Gastroesophageal sphincter (tissue), 4 donors: ENCODE results near the gene RABGGTA. TPM values are rescaled to one million over a fixed set of nuclear protein-coding genes. Genes with fewer than 3 reads are reported as not detected.

ENCODE experiments used
- ATAC-seq: fragments of 150-250 bp; one replicate; pipeline ENCODE4 v1.9.1; 2016; ENCODE audit warnings: mild to moderate bottlenecking, moderate library complexity
- H3K27ac ChIP-seq, 4 donors: fragments of 200-600 bp; sonication (generic) in 3 of 4; 1 replicate in 3 of 4; 2 replicates in 1 of 4; pipeline ENCODE4 v1.5.1; 2016 to 2019
- H3K27me3 ChIP-seq: fragments of 200-600 bp; sonication (generic); one replicate; pipeline ENCODE4 v1.5.1; 2019
- H3K36me3 ChIP-seq, 2 donors: fragments of 200-600 bp; sonication (generic); one replicate each; pipeline ENCODE4 v1.5.1; 2019; ENCODE audit warnings: control low read depth in 1 of 2
- H3K4me1 ChIP-seq, 3 donors: fragments of 200-600 bp; sonication (generic); 1 replicate in 2 of 3; 2 replicates in 1 of 3; pipeline ENCODE4 v1.5.1; 2016 to 2019; ENCODE audit warnings: control low read depth in 2 of 3
- H3K4me3 ChIP-seq, 2 donors: fragments of 200-600 bp; sonication (generic); one replicate each; pipeline ENCODE4 v1.5.1; 2019; ENCODE audit warnings: mild to moderate bottlenecking in 1 of 2, moderate library complexity in 1 of 2
- H3K9me3 ChIP-seq, 3 donors: fragments of 200-600 bp; sonication (generic); one replicate each; pipeline ENCODE4 v1.5.1; 2017 to 2019; ENCODE audit warnings: control low read depth in 2 of 3
- CTCF ChIP-seq, 4 experiments: fragments of 200-600 bp in 2 of 4; fragments of 450-650 bp in 2 of 4; sonication (generic) in 1 of 4; IDR thresholded peaks; one replicate each; pipeline ENCODE4 v1.5.1; 2017 to 2019; ENCODE audit warnings: antibody characterized with exemption in 4 of 4, mild to moderate bottlenecking in 2 of 4, moderate library complexity in 2 of 4
- EP300 ChIP-seq: sonication (generic); formaldehyde crosslinking; IDR thresholded peaks from one replicate; pipeline ENCODE4 v1.6.1; 2017; ENCODE audit warnings: antibody characterized with exemption, mild to moderate bottlenecking
- POLR2A ChIP-seq, 2 donors: fragments of 450-650 bp; IDR thresholded peaks; one replicate each; pipeline ENCODE4 v1.6.1; 2017; ENCODE audit warnings: antibody characterized with exemption in 2 of 2, mild to moderate bottlenecking in 2 of 2, moderate library complexity in 1 of 2
- POLR2AphosphoS5 ChIP-seq: sonication (generic); formaldehyde crosslinking; IDR thresholded peaks from one replicate; pipeline ENCODE4 v1.6.1; 2017; ENCODE audit warnings: antibody characterized with exemption
- WGBS, 2 donors: methylation state at CpG; one replicate each; pipeline ENCODE4 v1.1.5; 2018; ENCODE audit warnings: low coverage in 1 of 2; 5-methylcytosine and 5-hydroxymethylcytosine counted together
- total RNA-seq, 4 donors: library from RNA; depleted of rRNA; stranded (reverse); fragments of >200 nt; gene quantifications; one replicate each; pipeline ENCODE4 v1.1.0, GENCODE V29; 2016

RABGGTA gene
- total RNA-seq, 4 donors from 2014 or later = 12.9 to 27.6 (median 16.5) TPM

GRCh38 chr14:24299255-24300191 lies 28.1 kb upstream of the RABGGTA start, which contains the start of the genes DHRS1 and NOP9:
DHRS1 (minus strand) TSS chr14:24299780; CDS start chr14:24299106, 674 bp downstream.
NOP9 (plus strand) TSS chr14:24299850; CDS start chr14:24299955, 105 bp downstream.
- Histone ChIP-seq H3K4me1 (peaks cover 4 to 51% (median 10%) of the 10 kb centered on the region in 3 donors), H3K9me3 (no peaks in the 10 kb centered on the region), H3K36me3 (peaks cover 0 to 51% of the 10 kb centered on the region in 2 donors), H3K27me3 (no peaks in the 10 kb centered on the region), H3K4me3 (peak within 1 kb of the TSS; percentile 69 to 81), H3K27ac (peak within 1 kb of the TSS; percentile 39 to 83 (median 79))
- TF ChIP-seq POLR2A (IDR thresholded peaks at IDR 0.05) (peak in 1 of 2 donors; percentile 70), POLR2AphosphoS5 (peak; percentile 95), EP300 (no peak), CTCF (IDR thresholded peaks at IDR 0.05) (peak in 1 of 4 experiments; percentile 21)
- peak; percentile 91 for ATAC-seq
- 0 to 4% methylated on average over 1 to 7 of the region's 75 CpGs for WGBS, 2 donors

DNA sequence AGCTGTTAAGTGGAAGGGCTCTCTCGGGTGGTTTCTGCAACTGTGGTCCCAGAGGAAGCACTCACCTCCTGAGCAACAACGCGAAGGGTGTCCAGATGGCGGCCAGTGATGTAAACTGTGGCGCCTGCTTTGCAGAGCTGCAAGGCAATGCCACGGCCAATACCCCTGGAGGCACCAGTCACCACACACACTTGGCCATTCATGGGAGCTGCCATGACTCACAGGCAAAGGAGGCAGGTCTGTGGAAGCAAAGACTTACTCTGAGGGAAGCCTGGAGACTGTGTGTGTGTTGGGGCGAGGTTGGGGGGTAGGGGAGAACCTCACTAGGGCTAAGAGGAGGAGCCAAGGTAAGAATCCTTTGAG lies 27.5 kb upstream of the RABGGTA start:
- TF ChIP-seq POLR2AphosphoS5 (no peak), EP300 (no peak), CTCF (IDR thresholded peaks at IDR 0.05) (no peak), POLR2A (IDR thresholded peaks at IDR 0.05) (no peak)
- Histone ChIP-seq H3K4me3 (peak overlapping the region; percentile 69 to 81), H3K27ac (peak overlapping the region in 3 of 4 donors; percentile 76 to 83 (median 82))

DNA sequence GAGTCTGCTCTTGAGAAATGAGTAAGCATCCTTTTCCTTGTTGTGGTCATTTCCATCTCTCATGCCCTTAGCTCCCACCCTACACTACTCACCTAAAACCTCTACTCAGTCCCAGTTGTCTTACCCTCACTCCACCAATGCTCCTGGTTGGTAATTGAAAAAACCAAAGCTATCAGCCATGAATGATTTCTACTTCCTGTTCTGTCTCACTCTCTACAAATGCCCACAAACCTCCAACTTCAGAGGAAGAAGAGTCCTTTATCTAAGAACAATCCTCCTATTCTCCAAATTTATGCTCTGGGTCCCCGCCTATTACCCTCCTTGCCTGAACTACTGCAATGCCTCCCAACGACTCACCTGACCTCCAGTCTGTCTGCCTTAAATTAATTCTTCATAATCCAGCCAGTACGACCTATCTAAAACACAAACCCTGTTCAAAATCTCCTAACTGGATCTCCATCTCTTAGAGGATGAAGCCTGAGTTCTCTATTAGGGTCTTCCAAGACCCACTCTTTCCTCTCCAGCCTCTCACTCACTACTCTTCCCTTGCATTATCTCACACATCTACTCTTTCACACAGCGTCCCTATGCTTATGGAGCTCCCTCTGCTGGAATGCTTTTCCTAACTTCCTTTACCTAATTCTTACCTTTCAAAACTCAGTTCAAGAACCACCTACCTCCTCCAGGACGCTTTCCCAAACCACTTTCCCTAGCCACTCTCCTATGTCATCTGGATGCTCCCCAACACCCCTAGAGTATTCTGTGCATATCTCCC lies 26.0 kb upstream of the RABGGTA start:
- H3K9me3 ChIP-seq = no peaks in the 10 kb centered on the region
- no peak overlapping the region for H3K4me3 ChIP-seq
- H3K27me3 ChIP-seq = no peaks in the 10 kb centered on the region
- WGBS, 2 donors = 41 to 51% methylated on average over 5 of the region's 5 CpGs
- TF ChIP-seq CTCF (IDR thresholded peaks at IDR 0.05) (peak in 1 of 4 experiments; percentile 17), POLR2AphosphoS5 (no peak), POLR2A (IDR thresholded peaks at IDR 0.05) (no peak), EP300 (no peak)
- no peak for ATAC-seq
- H3K4me1 ChIP-seq = peaks cover 4 to 51% (median 10%) of the 10 kb centered on the region in 3 donors
- peaks cover 0 to 43% of the 10 kb centered on the region in 2 donors for H3K36me3 ChIP-seq
- peak overlapping the region in 1 of 4 donors; percentile 13 for H3K27ac ChIP-seq

More for the DNA sequence above, 27.5 kb upstream of the RABGGTA start:
- Histone ChIP-seq H3K27me3 (no peaks in the 10 kb centered on the region), H3K36me3 (peaks cover 0 to 49% of the 10 kb centered on the region in 2 donors), H3K9me3 (no peaks in the 10 kb centered on the region), H3K4me1 (peaks cover 4 to 51% (median 10%) of the 10 kb centered on the region in 3 donors)
- ATAC-seq = peak; percentile 14
- WGBS, 2 donors = 23% methylated on average over 2 of the region's 7 CpGs; no CpG with 5 or more reads in 1 of the 2 donors

DNA sequence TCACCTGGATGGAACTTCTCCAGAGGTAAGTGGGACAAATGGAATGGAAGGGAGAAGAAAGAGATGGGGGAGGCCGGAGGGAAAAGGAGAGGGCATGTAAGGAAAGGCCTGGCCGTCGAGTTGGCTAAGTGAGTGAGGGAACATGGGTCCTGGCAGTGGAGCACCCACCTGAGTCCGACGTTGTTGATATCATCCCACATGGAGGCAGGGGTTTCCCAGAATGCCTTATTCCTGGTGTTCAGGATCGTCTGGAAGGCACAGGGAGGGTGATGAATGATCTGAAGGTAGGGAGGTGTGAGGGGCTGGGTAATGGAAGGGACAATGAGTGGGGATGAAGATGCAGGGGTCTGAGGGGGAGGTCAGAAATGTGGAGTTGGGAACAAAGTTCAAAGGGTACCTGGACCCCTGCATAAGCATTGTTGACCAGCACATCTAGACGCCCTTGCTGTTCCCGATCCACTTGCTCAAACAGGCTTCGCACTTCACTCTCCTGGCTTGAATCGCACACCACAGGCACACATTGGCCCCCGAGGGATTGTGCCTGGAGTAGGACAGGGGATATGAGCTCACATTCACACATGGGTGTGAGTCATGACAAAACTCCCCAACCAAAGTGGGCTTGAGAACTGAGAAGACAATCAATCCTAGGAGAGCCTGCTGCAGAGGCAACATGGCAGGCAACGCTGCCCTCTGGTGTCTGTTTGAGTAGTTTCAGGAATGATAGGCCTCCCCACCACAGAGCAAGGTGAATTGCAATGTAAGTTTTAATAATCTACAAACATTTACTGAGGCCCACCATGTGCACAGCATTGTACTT lies 25.2 kb upstream of the RABGGTA start:
- Histone ChIP-seq H3K27ac (peak overlapping the region in 1 of 4 donors; percentile 13), H3K4me3 (no peak overlapping the region), H3K9me3 (no peaks in the 10 kb centered on the region), H3K27me3 (no peaks in the 10 kb centered on the region), H3K4me1 (peaks cover 4 to 45% (median 10%) of the 10 kb centered on the region in 3 donors), H3K36me3 (peaks cover 0 to 43% of the 10 kb centered on the region in 2 donors)
- WGBS, 2 donors = 53 to 57% methylated on average over 6 to 9 of the region's 12 CpGs
- TF ChIP-seq EP300 (no peak), POLR2AphosphoS5 (no peak), CTCF (IDR thresholded peaks at IDR 0.05) (peak; percentile 29 to 68 (median 56))
- peak; percentile 56 for ATAC-seq
